ENCODE measurements around the gene ITPR1.

Gene ITPR1

DNA sequence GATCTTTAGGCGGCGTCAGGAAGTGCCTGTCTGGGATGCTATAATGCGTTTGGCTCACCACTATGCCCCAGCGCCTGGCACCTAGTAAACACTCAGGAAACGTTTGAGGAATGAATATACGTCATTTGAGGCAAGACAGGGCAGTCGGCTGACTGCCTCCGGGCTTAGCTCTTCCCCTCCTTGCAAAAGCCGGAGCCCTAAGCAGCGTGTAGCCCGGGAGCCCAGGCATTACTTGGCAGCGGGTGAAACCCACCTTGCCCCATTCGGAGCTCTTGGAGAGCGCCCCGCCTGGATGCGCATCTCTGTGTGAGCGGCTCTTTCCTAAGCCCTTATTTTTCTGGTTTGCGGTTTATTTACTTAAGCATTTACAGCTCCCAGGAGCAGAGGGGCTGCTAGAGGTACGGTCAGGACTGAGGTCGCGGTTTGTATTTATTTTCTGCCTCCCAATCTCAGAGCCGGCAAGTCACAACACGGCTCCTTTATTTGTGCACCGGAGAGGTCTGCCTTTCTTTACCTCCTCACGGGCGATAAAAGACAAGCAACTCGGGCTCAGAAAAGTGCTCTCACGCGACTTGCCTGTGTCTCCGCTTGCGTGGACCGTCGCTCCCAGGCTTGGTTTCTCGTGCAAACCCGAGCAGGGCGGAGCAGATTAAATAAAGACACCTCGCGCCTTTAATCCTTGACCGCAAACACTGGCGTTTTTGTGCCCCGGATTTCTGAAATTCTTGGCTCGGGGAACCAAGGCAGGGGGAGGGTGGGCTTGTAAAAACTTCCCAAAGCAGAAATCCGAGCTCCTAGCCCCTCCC, 737 bp upstream of the ITPR1 start (continued):
- TF ChIP-seq, protein P1, sequence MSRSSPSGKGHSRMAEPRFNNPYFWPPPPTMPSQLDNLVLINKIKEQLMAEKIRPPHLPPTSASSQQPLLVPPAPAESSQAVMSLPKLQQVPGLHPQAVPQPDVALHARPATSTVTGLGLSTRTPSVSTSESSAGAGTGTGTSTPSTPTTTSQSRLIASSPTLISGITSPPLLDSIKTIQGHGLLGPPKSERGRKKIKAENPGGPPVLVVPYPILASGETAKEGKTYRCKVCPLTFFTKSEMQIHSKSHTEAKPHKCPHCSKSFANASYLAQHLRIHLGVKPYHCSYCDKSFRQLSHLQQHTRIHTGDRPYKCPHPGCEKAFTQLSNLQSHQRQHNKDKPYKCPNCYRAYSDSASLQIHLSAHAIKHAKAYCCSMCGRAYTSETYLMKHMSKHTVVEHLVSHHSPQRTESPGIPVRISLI (tag by site-specific recombination; IDR thresholded peaks at IDR 0.05) = no peak
- TF ChIP-seq TCF7L2 (IDR thresholded peaks at IDR 0.05; ENCODE audit: borderline replicate concordance, low read depth, low read length) = no peak
- no peak for TF ChIP-seq HOXA7 (CRISPR knock-in tag; IDR thresholded peaks at IDR 0.05; ENCODE audit: borderline replicate concordance)
- TF ChIP-seq ZNF48 (tag by site-specific recombination; IDR thresholded peaks at IDR 0.05) = no peak
- no peak for TF ChIP-seq HOXD13 (CRISPR knock-in tag; IDR thresholded peaks at IDR 0.05; ENCODE audit: borderline replicate concordance)
- TF ChIP-seq, protein P2, sequence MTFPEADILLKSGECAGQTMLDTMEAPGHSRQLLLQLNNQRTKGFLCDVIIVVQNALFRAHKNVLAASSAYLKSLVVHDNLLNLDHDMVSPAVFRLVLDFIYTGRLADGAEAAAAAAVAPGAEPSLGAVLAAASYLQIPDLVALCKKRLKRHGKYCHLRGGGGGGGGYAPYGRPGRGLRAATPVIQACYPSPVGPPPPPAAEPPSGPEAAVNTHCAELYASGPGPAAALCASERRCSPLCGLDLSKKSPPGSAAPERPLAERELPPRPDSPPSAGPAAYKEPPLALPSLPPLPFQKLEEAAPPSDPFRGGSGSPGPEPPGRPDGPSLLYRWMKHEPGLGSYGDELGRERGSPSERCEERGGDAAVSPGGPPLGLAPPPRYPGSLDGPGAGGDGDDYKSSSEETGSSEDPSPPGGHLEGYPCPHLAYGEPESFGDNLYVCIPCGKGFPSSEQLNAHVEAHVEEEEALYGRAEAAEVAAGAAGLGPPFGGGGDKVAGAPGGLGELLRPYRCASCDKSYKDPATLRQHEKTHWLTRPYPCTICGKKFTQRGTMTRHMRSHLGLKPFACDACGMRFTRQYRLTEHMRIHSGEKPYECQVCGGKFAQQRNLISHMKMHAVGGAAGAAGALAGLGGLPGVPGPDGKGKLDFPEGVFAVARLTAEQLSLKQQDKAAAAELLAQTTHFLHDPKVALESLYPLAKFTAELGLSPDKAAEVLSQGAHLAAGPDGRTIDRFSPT (tag by site-specific recombination; IDR thresholded peaks at IDR 0.05) = peak; percentile 86
- TF ChIP-seq, protein P3, sequence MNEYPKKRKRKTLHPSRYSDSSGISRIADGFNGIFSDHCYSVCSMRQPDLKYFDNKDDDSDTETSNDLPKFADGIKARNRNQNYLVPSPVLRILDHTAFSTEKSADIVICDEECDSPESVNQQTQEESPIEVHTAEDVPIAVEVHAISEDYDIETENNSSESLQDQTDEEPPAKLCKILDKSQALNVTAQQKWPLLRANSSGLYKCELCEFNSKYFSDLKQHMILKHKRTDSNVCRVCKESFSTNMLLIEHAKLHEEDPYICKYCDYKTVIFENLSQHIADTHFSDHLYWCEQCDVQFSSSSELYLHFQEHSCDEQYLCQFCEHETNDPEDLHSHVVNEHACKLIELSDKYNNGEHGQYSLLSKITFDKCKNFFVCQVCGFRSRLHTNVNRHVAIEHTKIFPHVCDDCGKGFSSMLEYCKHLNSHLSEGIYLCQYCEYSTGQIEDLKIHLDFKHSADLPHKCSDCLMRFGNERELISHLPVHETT (tag by site-specific recombination; IDR thresholded peaks at IDR 0.05) = no peak
- no peak for TF ChIP-seq BCL11A (tag by site-specific recombination; IDR thresholded peaks at IDR 0.05; ENCODE audit: low read depth)
- TF ChIP-seq, protein P4, sequence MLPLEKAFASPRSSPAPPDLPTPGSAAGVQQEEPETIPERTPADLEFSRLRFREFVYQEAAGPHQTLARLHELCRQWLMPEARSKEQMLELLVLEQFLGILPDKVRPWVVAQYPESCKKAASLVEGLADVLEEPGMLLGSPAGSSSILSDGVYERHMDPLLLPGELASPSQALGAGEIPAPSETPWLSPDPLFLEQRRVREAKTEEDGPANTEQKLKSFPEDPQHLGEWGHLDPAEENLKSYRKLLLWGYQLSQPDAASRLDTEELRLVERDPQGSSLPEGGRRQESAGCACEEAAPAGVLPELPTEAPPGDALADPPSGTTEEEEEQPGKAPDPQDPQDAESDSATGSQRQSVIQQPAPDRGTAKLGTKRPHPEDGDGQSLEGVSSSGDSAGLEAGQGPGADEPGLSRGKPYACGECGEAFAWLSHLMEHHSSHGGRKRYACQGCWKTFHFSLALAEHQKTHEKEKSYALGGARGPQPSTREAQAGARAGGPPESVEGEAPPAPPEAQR (tag by site-specific recombination; IDR thresholded peaks at IDR 0.05) = no peak
- TF ChIP-seq ZNF184 (tag by site-specific recombination; IDR thresholded peaks at IDR 0.05) = no peak
- TF ChIP-seq ZNF169 (tag by site-specific recombination; IDR thresholded peaks at IDR 0.05) = no peak
- TF ChIP-seq EGR2 (tag by site-specific recombination; IDR thresholded peaks at IDR 0.05; ENCODE audit: low read depth) = no peak

- ChIA-PET CTCF (interaction anchor here (0.6 to 4.3 kb wide), 3 partner anchors 10 to 139 kb away, joined by 3 to 16 read pairs (median 3); no protein-coding TSS in a partner anchor), POLR2A (interaction anchor here (0.7 to 3.2 kb wide), 10 partner anchors 9 to 503 kb away, joined by 3 to 56 read pairs (median 6); partner anchors contain the start of gene SUMF1)
- peaks cover 13% of the 10 kb centered on the region for H3K4me1 ChIP-seq (ENCODE audit: control insufficient read depth, insufficient read depth, low read length)
- peak overlapping the region; percentile 71 for H3K4me3 ChIP-seq (ENCODE audit: low read depth, low read length)
- peak overlapping the region; percentile 26; the same call in 1 of the 2 replicates for H3K27ac ChIP-seq (ENCODE audit: extremely low read depth, low read depth, low read length)
- no peaks in the 10 kb centered on the region for H3K36me3 ChIP-seq (ENCODE audit: control insufficient read depth in 2 of 2, insufficient read depth in 1 of 2, low read length in 2 of 2)
- H3K9me3 ChIP-seq (ENCODE audit: control insufficient read depth, insufficient read depth, low read depth, low read length) = no peaks in the 10 kb centered on the region
- TF ChIP-seq ZNF18 (tag by site-specific recombination; IDR thresholded peaks at IDR 0.05) = no peak
- TF ChIP-seq ZNF133 (tag by site-specific recombination; IDR thresholded peaks at IDR 0.05) = no peak
- peak; percentile 98 for TF ChIP-seq ZBTB20 (tag by site-specific recombination; IDR thresholded peaks at IDR 0.05)
- TF ChIP-seq ZNF175 (tag by site-specific recombination; IDR thresholded peaks at IDR 0.05) = no peak
- 0 out of 2 replicates have a peak, but pooled peaks have one; percentile 21 for TF ChIP-seq ZSCAN30 (tag by site-specific recombination; IDR thresholded peaks at IDR 0.05)
- TF ChIP-seq GLI2 (tag by site-specific recombination; IDR thresholded peaks at IDR 0.05; ENCODE audit: borderline replicate concordance, low read depth) = no peak
- TF ChIP-seq KLF8 (tag by site-specific recombination; IDR thresholded peaks at IDR 0.05) = no peak
- TF ChIP-seq IKZF3 (tag by site-specific recombination; IDR thresholded peaks at IDR 0.05) = 0 out of 2 replicates have a peak, but pooled peaks have one; percentile 44
- no peak for TF ChIP-seq ZBTB1 (tag by site-specific recombination; IDR thresholded peaks at IDR 0.05)
- TF ChIP-seq ZNF26 (tag by site-specific recombination; IDR thresholded peaks at IDR 0.05) = no peak
- 0 out of 2 replicates have a peak, but pooled peaks have one; percentile 15 for TF ChIP-seq ZNF366 (tag by site-specific recombination; conservative IDR thresholded peaks at IDR 0.05)
- 0 out of 2 replicates have a peak, but pooled peaks have one; percentile 53 for TF ChIP-seq ZNF10 (tag by site-specific recombination; IDR thresholded peaks at IDR 0.05)
These were observed 1.1 kb downstream of the ITPR1 start for GRCh38 chr3:4493941-4494894.

Data from HEK293 (cell line).